GM18951 (cell line): ENCODE measurements around the gene ANO10.
"Not testable (repeated sequence)": the region's sequence is repeated elsewhere in the genome, so short reads cannot be mapped to it uniquely, and the experiment has no call there.

Experiments used
- POLR2A ChIP-seq: IDR thresholded peaks from 4 replicates; pipeline ENCODE4 v1.6.1; 2011; ENCODE audit warnings: mild to moderate bottlenecking; ENCODE audit not compliant: insufficient read length, insufficient read depth; ENCODE audit errors: extremely low read depth
- in situ Hi-C: fragments of 300-500 bp; cut with MboI; formaldehyde crosslinking; loops from one replicate; pipeline ENCODE4 v1.12.0; 2022; ENCODE audit warnings: low sequenced_read_pairs, mixed read lengths, inconsistent platforms; ENCODE audit not compliant: unreplicated experiment

Gene ANO10

GRCh38 chr3:43515208-43515917 lies 106.4 kb downstream of the ANO10 start:
- no peak for TF ChIP-seq POLR2A
- in situ Hi-C loops = loop anchor here (10.0 kb wide), 1 partner anchor 371 kb away; no protein-coding TSS in a partner anchor

- in situ Hi-C loops = loop anchor here (10.0 kb wide), 1 partner anchor 368 kb away; no protein-coding TSS in a partner anchor
- no peak for TF ChIP-seq POLR2A
Observed at GRCh38 chr3:43512754-43513404, 108.9 kb downstream of the ANO10 start.

GRCh38 chr3:43506644-43507043 lies 115.2 kb downstream of the ANO10 start:
- in situ Hi-C loops = no loop called here
- TF ChIP-seq POLR2A = no peak

GRCh38 chr3:43505351-43505750 lies 116.5 kb downstream of the ANO10 start:
- in situ Hi-C loops = no loop called here
- no peak for TF ChIP-seq POLR2A

GRCh38 chr3:43503067-43503728 lies 118.6 kb downstream of the ANO10 start:
- TF ChIP-seq POLR2A = no peak
- in situ Hi-C loops = no loop called here

- in situ Hi-C loops = no loop called here
- no peak for TF ChIP-seq POLR2A
Observed at GRCh38 chr3:43499256-43499655, 122.6 kb downstream of the ANO10 start.

- in situ Hi-C loops = no loop called here
- no peak for TF ChIP-seq POLR2A
Observed at GRCh38 chr3:43497905-43498365, 123.9 kb downstream of the ANO10 start.

GRCh38 chr3:43497422-43497821 lies 124.4 kb downstream of the ANO10 start:
- no peak for TF ChIP-seq POLR2A
- in situ Hi-C loops = no loop called here

GRCh38 chr3:43496740-43497375 lies 125.0 kb downstream of the ANO10 start:
- in situ Hi-C loops = no loop called here
- no peak for TF ChIP-seq POLR2A

GRCh38 chr3:43492932-43493331 lies 128.9 kb downstream of the ANO10 start:
- in situ Hi-C loops = not testable (repeated sequence)

- in situ Hi-C loops = not testable (repeated sequence)
Observed at GRCh38 chr3:43491807-43492206, 130.0 kb downstream of the ANO10 start.

GRCh38 chr3:43490640-43491185 lies 131.1 kb downstream of the ANO10 start:
- in situ Hi-C loops = no loop called here
- no peak for TF ChIP-seq POLR2A

GRCh38 chr3:43489930-43490329 lies 131.9 kb downstream of the ANO10 start:
- TF ChIP-seq POLR2A = no peak
- in situ Hi-C loops = no loop called here
